GM12873 (cell line): ENCODE data around the gene MAD1L1.

Experiments
- TF ChIP-seq, protein P1 (sequence below): IDR thresholded peaks from 2 replicates; pipeline ENCODE4 v1.5.1; 2012; ENCODE audit warnings: low read depth, mild to moderate bottlenecking, moderate library complexity, low read length, control low read depth; ENCODE audit not compliant: insufficient read depth; ENCODE audit errors: missing control alignments

The MAD1L1 gene

DNA sequence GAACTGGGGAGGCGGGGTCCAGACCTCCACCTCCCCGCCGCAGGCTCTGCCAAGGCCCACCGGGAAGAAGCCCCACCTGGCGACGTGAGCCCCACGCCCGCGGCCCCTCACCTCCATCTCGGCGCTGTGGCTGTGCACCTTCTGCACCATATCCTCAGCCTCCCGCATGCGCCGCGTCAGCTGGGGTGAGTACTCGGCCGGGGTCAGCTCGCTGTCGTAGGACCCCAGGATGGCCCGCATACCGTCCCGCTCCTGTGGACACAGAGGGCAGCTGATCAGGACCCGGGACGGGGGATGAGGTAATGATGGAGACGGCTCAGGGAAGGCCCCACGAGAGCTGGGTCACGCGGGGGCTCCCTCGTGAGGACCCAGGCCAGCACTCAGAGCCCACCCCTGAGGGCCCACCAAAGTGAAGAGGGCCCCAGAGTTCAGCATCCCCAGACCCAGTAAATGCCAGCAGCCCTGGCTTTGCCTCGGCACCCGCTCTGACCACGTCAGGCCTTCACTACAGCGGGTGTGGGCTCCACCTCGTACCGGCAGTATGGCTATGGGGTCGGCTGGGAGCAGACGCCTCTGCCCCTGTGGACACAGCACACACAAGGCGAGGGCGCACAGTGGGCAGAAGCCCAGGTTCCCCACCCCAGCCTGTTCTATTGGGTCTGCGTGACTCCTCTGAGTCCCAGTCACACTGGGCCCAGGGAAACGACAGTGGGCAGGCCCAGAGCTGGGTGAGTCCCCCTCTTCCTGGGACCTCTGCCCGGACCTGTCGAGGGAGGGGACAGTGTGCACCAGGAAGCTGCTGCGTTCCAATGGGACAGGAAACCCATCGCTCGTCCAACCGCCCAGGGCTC lies 218.1 kb downstream of the MAD1L1 start:
- TF ChIP-seq, protein P1, sequence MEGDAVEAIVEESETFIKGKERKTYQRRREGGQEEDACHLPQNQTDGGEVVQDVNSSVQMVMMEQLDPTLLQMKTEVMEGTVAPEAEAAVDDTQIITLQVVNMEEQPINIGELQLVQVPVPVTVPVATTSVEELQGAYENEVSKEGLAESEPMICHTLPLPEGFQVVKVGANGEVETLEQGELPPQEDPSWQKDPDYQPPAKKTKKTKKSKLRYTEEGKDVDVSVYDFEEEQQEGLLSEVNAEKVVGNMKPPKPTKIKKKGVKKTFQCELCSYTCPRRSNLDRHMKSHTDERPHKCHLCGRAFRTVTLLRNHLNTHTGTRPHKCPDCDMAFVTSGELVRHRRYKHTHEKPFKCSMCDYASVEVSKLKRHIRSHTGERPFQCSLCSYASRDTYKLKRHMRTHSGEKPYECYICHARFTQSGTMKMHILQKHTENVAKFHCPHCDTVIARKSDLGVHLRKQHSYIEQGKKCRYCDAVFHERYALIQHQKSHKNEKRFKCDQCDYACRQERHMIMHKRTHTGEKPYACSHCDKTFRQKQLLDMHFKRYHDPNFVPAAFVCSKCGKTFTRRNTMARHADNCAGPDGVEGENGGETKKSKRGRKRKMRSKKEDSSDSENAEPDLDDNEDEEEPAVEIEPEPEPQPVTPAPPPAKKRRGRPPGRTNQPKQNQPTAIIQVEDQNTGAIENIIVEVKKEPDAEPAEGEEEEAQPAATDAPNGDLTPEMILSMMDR, result no peak

DNA sequence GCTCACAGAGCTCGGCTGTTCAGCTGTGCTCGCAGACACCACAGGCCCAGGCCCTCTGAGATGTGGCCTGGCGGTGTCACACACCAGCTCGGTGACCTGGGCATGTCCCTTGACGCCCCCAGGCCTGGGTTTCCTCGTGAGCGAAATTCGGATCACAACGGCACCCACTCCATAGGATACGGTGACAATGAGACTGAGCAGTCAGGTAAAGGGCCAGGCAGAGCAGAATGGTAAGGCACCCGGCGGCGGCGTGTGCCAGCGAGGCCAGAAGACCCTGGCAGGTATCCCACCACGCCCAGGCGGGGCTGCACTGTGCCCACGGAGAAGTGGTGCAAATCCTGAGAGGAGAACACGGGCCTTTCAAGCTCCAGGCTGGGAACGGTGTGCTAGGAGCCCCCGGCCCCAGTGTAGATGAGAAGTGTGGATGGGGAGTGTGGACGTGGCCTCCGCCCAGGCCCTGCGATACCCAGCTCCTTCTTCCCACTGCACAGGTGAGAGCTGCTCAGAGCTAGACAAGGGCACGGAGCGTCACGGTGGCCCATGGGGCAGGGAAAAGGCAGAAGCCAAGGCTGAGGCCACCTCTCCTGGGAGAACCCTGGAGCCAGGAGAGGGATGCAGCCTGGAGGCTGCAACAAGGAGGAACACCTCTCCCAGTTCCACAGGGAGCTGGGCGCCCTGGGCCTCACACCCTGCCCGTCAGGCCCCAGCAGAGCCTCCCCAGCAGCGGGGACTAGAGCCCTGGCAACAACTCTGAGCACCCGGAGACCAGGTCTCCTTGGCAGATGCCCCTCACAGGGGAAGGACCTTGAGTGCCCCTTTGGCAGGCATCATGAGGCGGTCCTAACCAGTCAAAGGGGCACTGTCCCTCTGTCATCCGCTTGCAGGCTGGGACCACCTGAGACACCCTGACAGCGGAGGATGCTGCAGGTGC lies 219.1 kb downstream of the MAD1L1 start:
- TF ChIP-seq, protein P1, result no peak

DNA sequence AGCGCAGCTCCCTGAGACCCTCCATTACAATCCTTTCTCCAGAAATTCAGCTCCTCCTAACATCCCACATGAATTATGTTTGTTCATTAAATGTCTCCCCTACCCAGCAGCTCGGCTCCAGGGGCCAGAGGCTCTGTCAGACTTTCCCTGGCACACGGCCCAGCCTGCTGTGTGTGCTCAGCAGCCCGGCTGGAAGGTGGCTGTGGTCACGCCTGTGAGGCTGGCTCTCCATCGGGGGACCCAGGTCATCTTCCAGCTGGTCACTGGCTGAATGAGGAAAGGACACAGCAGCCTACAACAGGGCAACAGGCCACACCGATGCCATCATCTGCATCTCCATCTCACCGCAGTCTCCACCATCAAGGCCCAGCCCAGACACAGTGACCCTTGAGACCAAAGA lies 219.8 kb downstream of the MAD1L1 start:
- TF ChIP-seq, protein P1, result no peak

DNA sequence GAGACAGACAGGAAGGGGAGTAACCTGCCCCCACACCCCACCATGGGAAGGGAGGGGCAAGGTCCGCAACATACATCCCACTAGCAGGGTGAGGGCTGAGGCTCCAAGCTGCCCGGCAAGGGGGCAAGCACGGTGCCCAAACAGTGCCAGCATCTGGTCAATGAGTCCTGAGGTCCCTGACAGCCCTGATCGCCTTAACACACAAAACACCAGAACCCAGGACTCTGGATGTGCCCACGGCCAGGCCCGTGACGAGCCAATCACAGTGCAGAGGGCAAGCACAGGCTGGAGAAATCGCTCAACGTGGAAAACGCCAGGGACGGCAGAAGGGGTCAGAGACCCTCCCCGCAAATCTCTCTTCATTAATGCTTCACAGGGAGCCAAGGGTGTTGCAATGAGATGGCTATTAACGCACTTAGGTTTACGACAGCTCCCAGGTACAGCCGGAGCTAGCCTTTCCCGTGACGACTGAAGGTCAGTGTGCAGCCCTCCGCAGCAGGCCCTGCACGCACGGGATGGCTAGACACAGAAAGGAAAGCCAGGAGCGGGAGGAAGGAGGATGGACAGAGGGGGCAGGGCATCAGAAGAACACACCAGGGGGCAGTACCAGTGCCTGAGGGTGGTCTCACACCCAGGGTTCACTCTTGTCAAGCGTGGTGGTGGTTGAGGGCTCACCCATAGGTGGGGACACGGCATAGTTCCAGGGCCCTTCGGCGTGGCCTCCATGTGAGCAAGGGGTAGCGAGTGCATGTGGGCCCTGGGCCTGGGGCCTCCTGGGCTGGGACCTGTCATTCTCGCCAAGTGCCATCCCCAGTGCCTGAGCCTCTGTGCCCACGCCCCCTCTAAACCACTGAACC lies 220.5 kb downstream of the MAD1L1 start:
- TF ChIP-seq, protein P1, result no peak

DNA sequence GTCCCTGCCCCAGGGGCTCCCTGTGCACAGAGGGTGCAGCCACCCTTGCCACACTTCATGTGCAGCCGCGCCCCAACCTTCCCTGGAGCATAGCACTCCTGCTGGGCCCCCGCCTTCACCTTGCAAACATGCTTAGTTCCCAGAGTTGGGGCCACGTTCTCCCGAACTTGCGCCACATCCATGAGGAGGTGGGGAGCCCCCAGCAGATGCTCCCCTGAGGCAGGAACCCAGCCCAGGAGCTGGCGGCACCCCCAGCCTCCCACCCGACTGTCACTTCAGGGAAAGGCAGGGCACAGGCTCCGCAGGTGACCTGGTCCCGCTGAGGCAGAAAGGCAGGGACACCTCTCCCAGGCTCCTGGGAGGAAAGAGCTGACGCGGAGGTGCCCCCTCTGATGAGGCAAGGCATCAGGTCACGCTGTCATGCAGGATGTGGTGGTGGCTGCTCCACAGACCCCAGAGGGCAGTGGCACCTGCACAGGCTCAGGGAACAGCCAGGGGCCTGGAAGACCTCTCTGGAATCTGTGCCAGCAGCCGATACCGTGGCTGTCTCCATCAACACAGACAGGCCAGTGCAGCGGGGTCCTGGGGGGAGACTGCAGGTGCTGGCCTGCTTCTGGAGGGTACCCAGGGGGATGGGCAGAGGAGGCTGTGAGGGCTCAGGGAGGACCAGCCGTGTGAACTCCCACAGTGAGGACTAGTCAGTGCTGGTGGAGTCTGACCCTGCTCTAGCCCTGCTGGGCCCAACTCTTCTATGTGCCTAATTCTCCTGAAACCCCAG lies 221.3 kb downstream of the MAD1L1 start:
- TF ChIP-seq, protein P1, result no peak

DNA sequence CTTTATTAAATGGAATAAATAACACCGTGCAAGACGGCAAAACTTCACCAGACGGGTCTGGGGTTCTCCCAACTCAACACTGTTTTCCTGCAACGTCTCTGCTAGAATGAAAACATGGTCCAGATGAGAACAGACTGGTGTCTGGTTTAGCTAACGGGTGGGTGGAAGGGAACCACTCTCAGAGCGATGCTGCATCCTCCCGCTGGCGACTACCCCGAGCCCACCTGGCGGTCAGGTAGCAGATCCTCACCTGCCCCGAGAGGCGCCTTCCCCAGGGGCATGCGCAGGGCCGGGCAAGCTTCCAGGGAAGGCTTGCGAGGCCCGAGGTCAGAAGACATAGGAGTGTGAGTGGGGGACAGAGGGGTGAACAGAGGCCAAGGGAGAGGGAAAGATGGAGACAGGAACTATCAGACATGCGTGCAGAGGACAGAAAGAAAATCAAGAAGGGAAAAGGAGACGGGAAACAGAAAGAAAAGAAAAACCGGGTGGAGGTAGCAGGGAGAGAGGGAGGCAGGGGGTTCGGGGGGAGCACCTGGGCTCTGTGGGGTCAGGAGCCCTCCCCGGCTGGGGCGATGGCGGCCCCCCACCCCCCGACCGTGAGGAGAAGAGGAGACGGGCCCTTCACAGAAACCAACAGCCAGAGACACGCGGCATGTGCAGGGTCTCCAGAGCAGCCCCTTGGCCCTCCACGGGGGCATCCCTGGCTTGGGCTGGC lies 222.0 kb downstream of the MAD1L1 start:
- TF ChIP-seq, protein P1, result no peak
